Measurements from ENCODE around the gene RPAP2.

The RPAP2 gene

GRCh38 chr1:92366040-92366395, 67.2 kb downstream of the RPAP2 start:
- no peaks in the 10 kb centered on the region for H4K20me1 ChIP-seq (ENCODE audit: low read depth, low read length)
- no peaks in the 10 kb centered on the region for H3K36me3 ChIP-seq (ENCODE audit: low read length)
- no peak overlapping the region for H3K27ac ChIP-seq (ENCODE audit: low read depth, low read length)
- H3K4me2 ChIP-seq (ENCODE audit: low read depth, low read length, poor library complexity, severe bottlenecking): no peak overlapping the region
- no peaks in the 10 kb centered on the region for H3F3A ChIP-seq (ENCODE audit: insufficient read depth)
- no peaks in the 10 kb centered on the region for H3K27me3 ChIP-seq (ENCODE audit: low read length)
- H3K9me2 ChIP-seq (replicated peaks; ENCODE audit: insufficient read depth, low read length): no peaks in the 10 kb centered on the region
- H3K79me2 ChIP-seq (ENCODE audit: insufficient read depth, low read length): no peaks in the 10 kb centered on the region
- no peaks in the 10 kb centered on the region for H3K9me3 ChIP-seq (ENCODE audit: insufficient read depth, low read length)
- no peak overlapping the region for H3K4me3 ChIP-seq (ENCODE audit: insufficient read depth, low read length, poor library complexity, severe bottlenecking)
- H2AFZ ChIP-seq (ENCODE audit: low read depth, low read length, severe bottlenecking): no peak overlapping the region
- TF ChIP-seq EZH2phosphoT487 (conservative IDR thresholded peaks at IDR 0.05; ENCODE audit: low read length) (no peak), CTCF (IDR thresholded peaks at IDR 0.05; ENCODE audit: insufficient read depth, low read length, poor library complexity, severe bottlenecking) (no peak)
- H3K9ac ChIP-seq (ENCODE audit: low read length): no peak overlapping the region

- Histone ChIP-seq H3K79me2 (ENCODE audit: insufficient read depth, low read length) (no peaks in the 10 kb centered on the region), H3K27ac (ENCODE audit: low read depth, low read length) (no peak overlapping the region), H4K20me1 (ENCODE audit: low read depth, low read length) (no peaks in the 10 kb centered on the region), H3F3A (ENCODE audit: insufficient read depth) (no peaks in the 10 kb centered on the region), H3K4me2 (ENCODE audit: low read depth, low read length, poor library complexity, severe bottlenecking) (no peak overlapping the region), H2AFZ (ENCODE audit: low read depth, low read length, severe bottlenecking) (no peak overlapping the region), H3K9ac (ENCODE audit: low read length) (no peak overlapping the region), H3K27me3 (ENCODE audit: low read length) (no peaks in the 10 kb centered on the region), H3K9me3 (ENCODE audit: insufficient read depth, low read length) (no peaks in the 10 kb centered on the region), H3K36me3 (ENCODE audit: low read length) (no peaks in the 10 kb centered on the region), H3K9me2 (replicated peaks; ENCODE audit: insufficient read depth, low read length) (no peaks in the 10 kb centered on the region), H3K4me3 (ENCODE audit: insufficient read depth, low read length, poor library complexity, severe bottlenecking) (no peak overlapping the region)
- no peak for TF ChIP-seq EZH2phosphoT487 (conservative IDR thresholded peaks at IDR 0.05; ENCODE audit: low read length)
- no peak for TF ChIP-seq CTCF (IDR thresholded peaks at IDR 0.05; ENCODE audit: insufficient read depth, low read length, poor library complexity, severe bottlenecking)
These were observed 68.6 kb downstream of the RPAP2 start for GRCh38 chr1:92367496-92367895.

GRCh38 chr1:92372164-92372563, 73.3 kb downstream of the RPAP2 start:
- Histone ChIP-seq H3K9me2 (replicated peaks; ENCODE audit: insufficient read depth, low read length) (no peaks in the 10 kb centered on the region), H3K4me3 (ENCODE audit: insufficient read depth, low read length, poor library complexity, severe bottlenecking) (no peak overlapping the region), H4K20me1 (ENCODE audit: low read depth, low read length) (no peaks in the 10 kb centered on the region), H3K27ac (ENCODE audit: low read depth, low read length) (no peak overlapping the region), H3K36me3 (ENCODE audit: low read length) (no peaks in the 10 kb centered on the region), H3K79me2 (ENCODE audit: insufficient read depth, low read length) (no peaks in the 10 kb centered on the region), H3K27me3 (ENCODE audit: low read length) (no peaks in the 10 kb centered on the region), H3F3A (ENCODE audit: insufficient read depth) (no peaks in the 10 kb centered on the region), H3K9me3 (ENCODE audit: insufficient read depth, low read length) (no peaks in the 10 kb centered on the region), H3K4me2 (ENCODE audit: low read depth, low read length, poor library complexity, severe bottlenecking) (no peak overlapping the region), H3K9ac (ENCODE audit: low read length) (no peak overlapping the region), H2AFZ (ENCODE audit: low read depth, low read length, severe bottlenecking) (no peak overlapping the region)
- TF ChIP-seq CTCF (IDR thresholded peaks at IDR 0.05; ENCODE audit: insufficient read depth, low read length, poor library complexity, severe bottlenecking) (no peak), EZH2phosphoT487 (conservative IDR thresholded peaks at IDR 0.05; ENCODE audit: low read length) (no peak)

GRCh38 chr1:92374223-92374622, 75.4 kb downstream of the RPAP2 start:
- H3K36me3 ChIP-seq (ENCODE audit: low read length): no peaks in the 10 kb centered on the region
- no peaks in the 10 kb centered on the region for H3K27me3 ChIP-seq (ENCODE audit: low read length)
- H3F3A ChIP-seq (ENCODE audit: insufficient read depth): no peaks in the 10 kb centered on the region
- H3K4me3 ChIP-seq (ENCODE audit: insufficient read depth, low read length, poor library complexity, severe bottlenecking): no peak overlapping the region
- no peaks in the 10 kb centered on the region for H3K79me2 ChIP-seq (ENCODE audit: insufficient read depth, low read length)
- no peak overlapping the region for H3K9ac ChIP-seq (ENCODE audit: low read length)
- TF ChIP-seq CTCF (IDR thresholded peaks at IDR 0.05; ENCODE audit: insufficient read depth, low read length, poor library complexity, severe bottlenecking) (no peak), EZH2phosphoT487 (conservative IDR thresholded peaks at IDR 0.05; ENCODE audit: low read length) (no peak)
- H3K9me3 ChIP-seq (ENCODE audit: insufficient read depth, low read length): no peaks in the 10 kb centered on the region
- no peak overlapping the region for H2AFZ ChIP-seq (ENCODE audit: low read depth, low read length, severe bottlenecking)
- no peak overlapping the region for H3K27ac ChIP-seq (ENCODE audit: low read depth, low read length)
- no peaks in the 10 kb centered on the region for H3K9me2 ChIP-seq (replicated peaks; ENCODE audit: insufficient read depth, low read length)
- H3K4me2 ChIP-seq (ENCODE audit: low read depth, low read length, poor library complexity, severe bottlenecking): no peak overlapping the region
- no peaks in the 10 kb centered on the region for H4K20me1 ChIP-seq (ENCODE audit: low read depth, low read length)

All from SU-DHL-6 (cell line).